Mesendoderm (in vitro differentiated cells): Measurements from ENCODE around the gene PIK3CD.

Experiments used
- DNase-seq: peaks from one replicate; pipeline ENCODE4 v3.0.0; 2013
- H2AK5ac ChIP-seq: 2 replicates; pipeline ENCODE4 v1.6.1; 2013; ENCODE audit warnings: low read length, inconsistent platforms
- H2BK120ac ChIP-seq: 2 replicates; pipeline ENCODE4 v1.6.1; 2013; ENCODE audit warnings: low read depth, mild to moderate bottlenecking, low read length, moderate library complexity, mixed read lengths
- H2BK15ac ChIP-seq: replicated peaks from 2 replicates; pipeline ENCODE4 v1.6.1; 2013; ENCODE audit warnings: low read depth, mild to moderate bottlenecking, moderate library complexity
- H2BK5ac ChIP-seq: 2 replicates; pipeline ENCODE4 v1.6.1; 2013; ENCODE audit warnings: low read length, inconsistent platforms
- H3K18ac ChIP-seq: 2 replicates; pipeline ENCODE4 v1.6.1; 2013; ENCODE audit warnings: mild to moderate bottlenecking, low read length, mixed read lengths
- H3K23ac ChIP-seq: one replicate; pipeline ENCODE4 v1.6.1; 2013; ENCODE audit warnings: low read length
- H3K27ac ChIP-seq: 2 replicates; pipeline ENCODE4 v1.5.1; 2013; ENCODE audit warnings: low read depth, mild to moderate bottlenecking, inconsistent platforms, low read length, moderate library complexity
- H3K27me3 ChIP-seq: 2 replicates; pipeline ENCODE4 v1.6.1; 2013; ENCODE audit warnings: low read length, control low read depth, mild to moderate bottlenecking, inconsistent platforms; ENCODE audit not compliant: insufficient read depth, poor library complexity
- H3K36me3 ChIP-seq: 2 replicates; pipeline ENCODE4 v1.6.1; 2013; ENCODE audit warnings: low read length, inconsistent platforms; ENCODE audit not compliant: control insufficient read depth, insufficient read depth
- H3K4ac ChIP-seq: one replicate; pipeline ENCODE4 v1.6.1; 2013; ENCODE audit warnings: low read depth, mild to moderate bottlenecking, low read length, moderate library complexity
- H3K4me1 ChIP-seq: 2 replicates; pipeline ENCODE4 v1.6.1; 2013; ENCODE audit warnings: low read depth, low read length, inconsistent platforms; ENCODE audit not compliant: control insufficient read depth
- H3K4me2 ChIP-seq: 2 replicates; pipeline ENCODE4 v1.6.1; 2013; ENCODE audit warnings: low read length
- H3K4me3 ChIP-seq: 2 replicates; pipeline ENCODE4 v1.5.1; 2013; ENCODE audit warnings: mild to moderate bottlenecking, low read length
- H3K56ac ChIP-seq: one replicate; pipeline ENCODE4 v1.6.1; 2013; ENCODE audit warnings: low read length
- H3K79me1 ChIP-seq: 2 replicates; pipeline ENCODE4 v1.6.1; 2013; ENCODE audit warnings: low read length, inconsistent platforms
- H3K79me2 ChIP-seq: 2 replicates; pipeline ENCODE4 v1.6.1; 2013; ENCODE audit warnings: mild to moderate bottlenecking, low read length; ENCODE audit not compliant: control insufficient read depth, insufficient read depth
- H3K9ac ChIP-seq: 2 replicates; pipeline ENCODE4 v1.6.1; 2013; ENCODE audit warnings: low read length, inconsistent platforms
- H4K5ac ChIP-seq: one replicate; pipeline ENCODE4 v1.6.1; 2013; ENCODE audit warnings: low read length
- H4K8ac ChIP-seq: one replicate; pipeline ENCODE4 v1.6.1; 2013; ENCODE audit warnings: low read depth, mild to moderate bottlenecking, control low read depth, low read length, moderate library complexity
- WGBS: extraction: QIAGEN DNeasy Blood & Tissue Kit; methylation state at CpG from one replicate; pipeline ENCODE4 v1.1.7; 2013; ENCODE audit warnings: low lambda C conversion rate, missing lambda C conversion rate; ENCODE audit not compliant: insufficient coverage; ENCODE audit errors: extremely low coverage; 5-methylcytosine and 5-hydroxymethylcytosine counted together

PIK3CD gene

GRCh38 chr1:9654051-9654833 lies 2.7 kb downstream of the PIK3CD start:
- H3K79me2 ChIP-seq: no peaks in the 10 kb centered on the region
- no peak overlapping the region for H2BK5ac ChIP-seq
- H3K18ac ChIP-seq: no peak overlapping the region
- H4K5ac ChIP-seq: no peak overlapping the region
- H3K56ac ChIP-seq: no peak overlapping the region
- no peaks in the 10 kb centered on the region for H3K36me3 ChIP-seq
- peaks cover 19% of the 10 kb centered on the region for H3K27me3 ChIP-seq
- H3K79me1 ChIP-seq: no peaks in the 10 kb centered on the region
- no peak for DNase-seq
- no peak overlapping the region for H2BK120ac ChIP-seq
- H3K4ac ChIP-seq: no peak overlapping the region
- H3K4me2 ChIP-seq: no peak overlapping the region
- H3K23ac ChIP-seq: no peak overlapping the region
- H2BK15ac ChIP-seq: no peak overlapping the region
- no peak overlapping the region for H2AK5ac ChIP-seq
- H3K27ac ChIP-seq: no peak overlapping the region
- H4K8ac ChIP-seq: no peak overlapping the region
- no peaks in the 10 kb centered on the region for H3K4me1 ChIP-seq
- no peak overlapping the region for H3K4me3 ChIP-seq
- no CpG with 5 or more reads among the region's 25 CpGs for WGBS
- no peak overlapping the region for H3K9ac ChIP-seq

- Histone ChIP-seq H3K4me1 (no peaks in the 10 kb centered on the region), H2BK120ac (no peak overlapping the region), H3K27me3 (peaks cover 19% of the 10 kb centered on the region), H4K5ac (no peak overlapping the region), H3K27ac (no peak overlapping the region), H3K79me2 (no peaks in the 10 kb centered on the region), H4K8ac (no peak overlapping the region), H3K9ac (no peak overlapping the region), H3K23ac (no peak overlapping the region), H3K56ac (no peak overlapping the region), H3K4ac (no peak overlapping the region), H2AK5ac (no peak overlapping the region), H2BK5ac (no peak overlapping the region), H3K4me2 (no peak overlapping the region), H3K36me3 (no peaks in the 10 kb centered on the region), H3K79me1 (no peaks in the 10 kb centered on the region), H2BK15ac (no peak overlapping the region), H3K18ac (no peak overlapping the region), H3K4me3 (no peak overlapping the region)
- WGBS: no CpG with 5 or more reads among the region's 16 CpGs
- no peak for DNase-seq
Observed at GRCh38 chr1:9654834-9655723, 3.5 kb downstream of the PIK3CD start.

GRCh38 chr1:9655836-9656235 lies 4.3 kb downstream of the PIK3CD start:
- H3K4me2 ChIP-seq: no peak overlapping the region
- H3K79me1 ChIP-seq: no peaks in the 10 kb centered on the region
- no peak overlapping the region for H3K4ac ChIP-seq
- no CpG with 5 or more reads among the region's 11 CpGs for WGBS
- no peaks in the 10 kb centered on the region for H3K79me2 ChIP-seq
- no peak overlapping the region for H4K5ac ChIP-seq
- no peaks in the 10 kb centered on the region for H3K4me1 ChIP-seq
- no peak overlapping the region for H2AK5ac ChIP-seq
- no peak overlapping the region for H2BK15ac ChIP-seq
- no peak for DNase-seq
- peaks cover 17% of the 10 kb centered on the region for H3K27me3 ChIP-seq
- H3K27ac ChIP-seq: no peak overlapping the region
- no peaks in the 10 kb centered on the region for H3K36me3 ChIP-seq
- no peak overlapping the region for H3K4me3 ChIP-seq
- H3K9ac ChIP-seq: no peak overlapping the region
- H3K56ac ChIP-seq: no peak overlapping the region
- H2BK120ac ChIP-seq: no peak overlapping the region
- no peak overlapping the region for H4K8ac ChIP-seq
- no peak overlapping the region for H2BK5ac ChIP-seq
- no peak overlapping the region for H3K23ac ChIP-seq
- H3K18ac ChIP-seq: no peak overlapping the region

- Histone ChIP-seq H3K18ac (no peak overlapping the region), H2BK120ac (no peak overlapping the region), H4K5ac (no peak overlapping the region), H3K79me2 (no peaks in the 10 kb centered on the region), H3K36me3 (no peaks in the 10 kb centered on the region), H3K23ac (no peak overlapping the region), H2AK5ac (no peak overlapping the region), H3K4me1 (no peaks in the 10 kb centered on the region), H3K27me3 (peaks cover 9% of the 10 kb centered on the region), H3K4me2 (no peak overlapping the region), H2BK5ac (no peak overlapping the region), H3K27ac (no peak overlapping the region), H3K9ac (no peak overlapping the region), H2BK15ac (no peak overlapping the region), H3K4ac (no peak overlapping the region), H3K4me3 (no peak overlapping the region), H3K56ac (no peak overlapping the region), H3K79me1 (no peaks in the 10 kb centered on the region), H4K8ac (no peak overlapping the region)
- no peak for DNase-seq
- WGBS: no CpG with 5 or more reads among the region's 2 CpGs
Observed at GRCh38 chr1:9657521-9658032, 6.0 kb downstream of the PIK3CD start.

GRCh38 chr1:9658199-9658598 lies 6.7 kb downstream of the PIK3CD start:
- H2BK120ac ChIP-seq: no peak overlapping the region
- no peak overlapping the region for H3K56ac ChIP-seq
- no peak overlapping the region for H3K18ac ChIP-seq
- WGBS: no CpG with 5 or more reads among the region's 4 CpGs
- H3K79me1 ChIP-seq: no peaks in the 10 kb centered on the region
- H4K8ac ChIP-seq: no peak overlapping the region
- no peak overlapping the region for H2AK5ac ChIP-seq
- no peaks in the 10 kb centered on the region for H3K4me1 ChIP-seq
- H2BK15ac ChIP-seq: no peak overlapping the region
- H3K4ac ChIP-seq: no peak overlapping the region
- no peak overlapping the region for H3K9ac ChIP-seq
- H2BK5ac ChIP-seq: no peak overlapping the region
- no peak overlapping the region for H3K4me3 ChIP-seq
- H3K27ac ChIP-seq: no peak overlapping the region
- no peak overlapping the region for H3K23ac ChIP-seq
- no peaks in the 10 kb centered on the region for H3K79me2 ChIP-seq
- peaks cover 3% of the 10 kb centered on the region for H3K27me3 ChIP-seq
- H3K4me2 ChIP-seq: no peak overlapping the region
- no peaks in the 10 kb centered on the region for H3K36me3 ChIP-seq
- no peak for DNase-seq
- H4K5ac ChIP-seq: no peak overlapping the region
